B cell (primary cell): Measurements from ENCODE around the gene FUNDC1. TPM values are rescaled to one million over a fixed set of nuclear protein-coding genes. Genes with fewer than 3 reads are reported as not detected.

Experiments
- ATAC-seq: fragments of 200-7000 bp; cut with Tn5 transposase; one replicate; pipeline ENCODE4 v1.10.0; 2021; ENCODE audit warnings: low read depth, mild to moderate bottlenecking, moderate number of reproducible peaks, moderate library complexity
- CTCF ChIA-PET: fragments of 350-600 bp; sonication (Branson Sonifier 250); formaldehyde crosslinking; loops from one replicate; lab custom pipeline; 2021; ENCODE audit warnings: antibody characterized with exemption, inconsistent platforms; lab: Charles Lee
- POLR2A ChIA-PET: fragments of 350-600 bp; sonication (Branson Sonifier 250); formaldehyde crosslinking; loops from one replicate; lab custom pipeline; 2021; ENCODE audit warnings: antibody characterized with exemption; lab: Charles Lee
- DNase-seq: peaks from one replicate; pipeline ENCODE4 v3.0.0; 2013
- H2AFZ ChIP-seq: 2 replicates; pipeline ENCODE4 v1.6.1; 2012; ENCODE audit warnings: mild to moderate bottlenecking, low read depth, low read length; ENCODE audit not compliant: insufficient read depth, poor library complexity, severe bottlenecking
- H3K27ac ChIP-seq, 2 donors: 1 replicate in 1 of 2; 2 replicates in 1 of 2; pipeline ENCODE4 v1.5.1; 2012 to 2013; ENCODE audit warnings: low read length in 2 of 2, mild to moderate bottlenecking in 2 of 2, moderate library complexity in 1 of 2
- H3K27me3 ChIP-seq, 4 experiments: fragments of 200-600 bp in 1 of 4; sonication (generic) in 1 of 4; replicated peaks in 1 of 4; 1 replicate in 2 of 4; 2 replicates in 2 of 4; pipeline versions ENCODE4 v1.6.1 to v1.7.0; 2013 to 2016; ENCODE audit warnings: low read length in 3 of 4, mild to moderate bottlenecking in 2 of 4, mixed read lengths in 1 of 4, moderate library complexity in 1 of 4; ENCODE audit not compliant: insufficient read depth in 4 of 4, control insufficient read depth in 3 of 4; ENCODE audit errors: control extremely low read depth in 1 of 4
- H3K36me3 ChIP-seq, 2 experiments: replicated peaks in 1 of 2; 1 replicate in 1 of 2; 2 replicates in 1 of 2; pipeline versions ENCODE4 v1.6.1 to v1.7.1; 2013; ENCODE audit warnings: low read length in 1 of 2; ENCODE audit not compliant: insufficient read depth in 2 of 2, control insufficient read depth in 1 of 2; ENCODE audit errors: control extremely low read depth in 1 of 2, extremely low read depth in 1 of 2
- H3K4me1 ChIP-seq, 2 donors: fragments of 200-600 bp in 1 of 2; sonication (generic) in 1 of 2; 1 replicate in 1 of 2; 2 replicates in 1 of 2; pipeline versions ENCODE4 v1.5.1 to v1.6.1; 2013 to 2017; ENCODE audit warnings: low read length in 2 of 2; ENCODE audit not compliant: control insufficient read depth in 2 of 2, insufficient read depth in 2 of 2
- H3K4me2 ChIP-seq: replicated peaks from 2 replicates; pipeline ENCODE3; 2012; ENCODE audit warnings: mild to moderate bottlenecking, low read depth, low read length; ENCODE audit not compliant: poor library complexity, severe bottlenecking
- H3K4me3 ChIP-seq, 5 experiments: fragments of 200-600 bp in 1 of 5; sonication (generic) in 1 of 5; 1 replicate in 3 of 5; 2 replicates in 2 of 5; pipeline versions ENCODE4 v1.5.1 to v1.7.0; 2011 to 2016; ENCODE audit warnings: low read length in 4 of 5, mild to moderate bottlenecking in 4 of 5, low read depth in 2 of 5, control low read depth in 1 of 5, moderate library complexity in 1 of 5; ENCODE audit not compliant: insufficient read depth in 1 of 5; ENCODE audit errors: control extremely low read depth in 1 of 5, extremely low read depth in 1 of 5
- H3K79me2 ChIP-seq: fragments of 200-600 bp; sonication (generic); one replicate; pipeline ENCODE4 v1.6.0; 2016; ENCODE audit warnings: low read length; ENCODE audit not compliant: control insufficient read depth, insufficient read depth
- H3K9ac ChIP-seq: fragments of 200-600 bp; sonication (generic); 2 replicates; pipeline ENCODE4 v1.6.1; 2017; ENCODE audit warnings: mild to moderate bottlenecking, low read length, moderate library complexity
- H3K9me3 ChIP-seq, 3 donors: one replicate each; pipeline versions ENCODE4 v1.6.1 to v1.7.1; 2013; ENCODE audit warnings: low read length in 2 of 3; ENCODE audit not compliant: control insufficient read depth in 2 of 3, insufficient read depth in 1 of 3; ENCODE audit errors: control extremely low read depth in 1 of 3
- H4K20me1 ChIP-seq: 2 replicates; pipeline ENCODE4 v1.6.0; 2012; ENCODE audit warnings: mild to moderate bottlenecking, low read length; ENCODE audit not compliant: insufficient read depth, control insufficient read depth, poor library complexity, severe bottlenecking
- H3K27ac Mint-ChIP-seq: one replicate; pipeline ENCODE4 v1.8.0; 2021; ENCODE audit warnings: mixed read lengths
- H3K27me3 Mint-ChIP-seq: one replicate; pipeline ENCODE4 v1.8.0; 2021; ENCODE audit warnings: mixed read lengths
- H3K4me1 Mint-ChIP-seq: one replicate; pipeline ENCODE4 v1.8.0; 2021; ENCODE audit warnings: mixed read lengths
- H3K4me3 Mint-ChIP-seq: one replicate; pipeline ENCODE4 v1.8.0; 2021; ENCODE audit warnings: mixed read lengths
- H3K9me3 Mint-ChIP-seq: one replicate; pipeline ENCODE4 v1.8.0; 2022; ENCODE audit warnings: mixed read lengths; ENCODE audit not compliant: insufficient read depth
- EZH2 ChIP-seq: IDR thresholded peaks from 2 replicates; pipeline ENCODE4 v1.6.1; 2012; ENCODE audit warnings: borderline replicate concordance, low read depth, mild to moderate bottlenecking, moderate library complexity, low read length; ENCODE audit not compliant: insufficient read depth, poor library complexity, severe bottlenecking
- WGBS: methylation state at CpG from one replicate; pipeline ENCODE4 v1.1.5; 2013; ENCODE audit warnings: missing lambda C conversion rate; ENCODE audit not compliant: insufficient coverage; 5-methylcytosine and 5-hydroxymethylcytosine counted together
- intact Hi-C: fragments of 100-400 bp; cut with micrococcal nuclease; formaldehyde crosslinking; loops from one replicate; pipeline ENCODE4 v1.10.0; 2022
- polyA plus RNA-seq: library from polyadenylated mRNA; depleted of rRNA; stranded (reverse); fragments of >200 nt; gene quantifications from 2 replicates; pipeline ENCODE4 v1.2.3, GENCODE V29; 2012
- total RNA-seq, 2 donors: library from RNA; stranded (reverse); fragments of 120-200 nt in 1 of 2; gene quantifications; 1 replicate in 1 of 2; 2 replicates in 1 of 2; pipeline versions ENCODE4 v1.2.3 to v1.2.4, GENCODE V29; 2013 to 2022
- TF ChIP-seq, protein P1 (sequence below): fragments of 200-600 bp; IDR thresholded peaks from one replicate; pipeline ENCODE4 v1.8.0; 2022; ENCODE audit warnings: antibody characterized with exemption, mild to moderate bottlenecking

The FUNDC1 gene
- total and polyA plus RNA-seq, 2 donors (not counting 1 experiment from before 2014, with no cell fraction given) = 5.7 to 6.6 TPM

DNA sequence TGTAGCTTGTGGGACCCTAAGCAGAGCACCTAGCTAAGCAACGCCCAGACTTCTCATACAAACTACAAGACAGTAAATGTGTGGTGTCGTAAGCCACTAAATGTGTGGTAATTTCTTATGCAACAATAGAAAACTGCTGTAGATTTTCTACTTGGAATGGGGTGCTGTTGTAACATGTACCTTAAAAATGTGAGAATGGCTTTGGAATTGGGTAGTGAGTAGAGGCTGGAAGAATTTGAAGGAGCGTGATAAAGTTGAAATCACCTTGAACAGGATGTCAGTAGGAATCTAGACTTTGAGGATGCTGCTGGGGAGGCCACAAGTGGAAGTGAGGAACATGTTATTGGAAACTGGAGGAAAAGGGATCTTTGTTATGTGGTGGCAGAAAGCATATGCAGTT, 43.2 kb upstream of the FUNDC1 start:
- Histone ChIP-seq H3K79me2 (no peaks in the 10 kb centered on the region), H3K4me3 (no peak overlapping the region), H3K9me3 (peaks cover 0 to 7% (median 0%) of the 10 kb centered on the region in 3 donors), H4K20me1 (no peaks in the 10 kb centered on the region), H3K9ac (no peak overlapping the region), H3K4me1 (no peaks in the 10 kb centered on the region), H3K27ac (no peak overlapping the region), H3K4me2 (no peak overlapping the region), H3K36me3 (no peaks in the 10 kb centered on the region), H3K27me3 (no peaks in the 10 kb centered on the region), H2AFZ (no peak overlapping the region)
- intact Hi-C loops = no loop called here
- ChIA-PET POLR2A (no interaction called here), CTCF (no interaction called here)
- Mint-ChIP-seq H3K4me3 (no peak overlapping the region), H3K27ac (no peak overlapping the region), H3K4me1 (no peaks in the 10 kb centered on the region), H3K9me3 (peaks cover 4% of the 10 kb centered on the region), H3K27me3 (no peaks in the 10 kb centered on the region)
- TF ChIP-seq, protein P1, sequence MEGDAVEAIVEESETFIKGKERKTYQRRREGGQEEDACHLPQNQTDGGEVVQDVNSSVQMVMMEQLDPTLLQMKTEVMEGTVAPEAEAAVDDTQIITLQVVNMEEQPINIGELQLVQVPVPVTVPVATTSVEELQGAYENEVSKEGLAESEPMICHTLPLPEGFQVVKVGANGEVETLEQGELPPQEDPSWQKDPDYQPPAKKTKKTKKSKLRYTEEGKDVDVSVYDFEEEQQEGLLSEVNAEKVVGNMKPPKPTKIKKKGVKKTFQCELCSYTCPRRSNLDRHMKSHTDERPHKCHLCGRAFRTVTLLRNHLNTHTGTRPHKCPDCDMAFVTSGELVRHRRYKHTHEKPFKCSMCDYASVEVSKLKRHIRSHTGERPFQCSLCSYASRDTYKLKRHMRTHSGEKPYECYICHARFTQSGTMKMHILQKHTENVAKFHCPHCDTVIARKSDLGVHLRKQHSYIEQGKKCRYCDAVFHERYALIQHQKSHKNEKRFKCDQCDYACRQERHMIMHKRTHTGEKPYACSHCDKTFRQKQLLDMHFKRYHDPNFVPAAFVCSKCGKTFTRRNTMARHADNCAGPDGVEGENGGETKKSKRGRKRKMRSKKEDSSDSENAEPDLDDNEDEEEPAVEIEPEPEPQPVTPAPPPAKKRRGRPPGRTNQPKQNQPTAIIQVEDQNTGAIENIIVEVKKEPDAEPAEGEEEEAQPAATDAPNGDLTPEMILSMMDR = no peak
- TF ChIP-seq EZH2 = no peak
- 92% methylated on average over 1 of the region's 3 CpGs for WGBS
- no peak for ATAC-seq
- no peak for DNase-seq

DNA sequence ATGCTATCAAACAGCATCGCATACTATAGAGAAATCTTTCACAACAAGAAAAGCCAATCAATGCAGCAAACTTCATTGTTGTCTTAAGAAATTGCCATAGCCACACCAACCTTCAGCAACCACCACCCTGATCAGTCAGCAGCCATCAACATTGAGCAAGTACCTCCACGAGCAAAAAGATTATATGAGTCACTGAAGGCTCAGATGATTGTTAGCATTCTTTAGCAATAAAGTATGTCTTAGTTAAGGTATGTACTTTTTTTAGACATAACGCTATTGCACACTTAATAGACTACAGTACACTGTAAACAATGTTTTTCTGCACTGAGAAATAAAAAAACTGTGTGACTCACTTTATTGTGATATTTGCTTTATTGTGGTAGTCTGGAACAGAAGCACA, 37.8 kb upstream of the FUNDC1 start:
- H3K9me3 Mint-ChIP-seq = peaks cover 4% of the 10 kb centered on the region
- no peak overlapping the region for H3K27ac Mint-ChIP-seq
- no peaks in the 10 kb centered on the region for H3K27me3 ChIP-seq
- TF ChIP-seq, protein P1 = no peak
- TF ChIP-seq EZH2 = no peak
- H3K9me3 ChIP-seq = peaks cover 0 to 7% (median 0%) of the 10 kb centered on the region in 3 donors
- no peaks in the 10 kb centered on the region for H3K4me1 ChIP-seq
- no peak overlapping the region for H3K9ac ChIP-seq
- ChIA-PET POLR2A (no interaction called here), CTCF (no interaction called here)
- H3K36me3 ChIP-seq = no peaks in the 10 kb centered on the region
- H4K20me1 ChIP-seq = no peaks in the 10 kb centered on the region
- no peaks in the 10 kb centered on the region for H3K4me1 Mint-ChIP-seq
- no peak overlapping the region for H3K27ac ChIP-seq
- no peaks in the 10 kb centered on the region for H3K79me2 ChIP-seq
- intact Hi-C loops = no loop called here
- DNase-seq = no peak
- no CpG with 5 or more reads among the region's 3 CpGs for WGBS
- H3K4me2 ChIP-seq = no peak overlapping the region
- no peaks in the 10 kb centered on the region for H3K27me3 Mint-ChIP-seq
- no peak for ATAC-seq
- no peak overlapping the region for H2AFZ ChIP-seq
- no peak overlapping the region for H3K4me3 Mint-ChIP-seq
- no peak overlapping the region for H3K4me3 ChIP-seq
